Measurements from ENCODE around the gene CCL15. TPM values are rescaled to one million over a fixed set of nuclear protein-coding genes. Genes with fewer than 3 reads are reported as not detected.

CCL15 gene
- total RNA-seq, 1 donor from 2014 or later = 0.50 TPM

DNA sequence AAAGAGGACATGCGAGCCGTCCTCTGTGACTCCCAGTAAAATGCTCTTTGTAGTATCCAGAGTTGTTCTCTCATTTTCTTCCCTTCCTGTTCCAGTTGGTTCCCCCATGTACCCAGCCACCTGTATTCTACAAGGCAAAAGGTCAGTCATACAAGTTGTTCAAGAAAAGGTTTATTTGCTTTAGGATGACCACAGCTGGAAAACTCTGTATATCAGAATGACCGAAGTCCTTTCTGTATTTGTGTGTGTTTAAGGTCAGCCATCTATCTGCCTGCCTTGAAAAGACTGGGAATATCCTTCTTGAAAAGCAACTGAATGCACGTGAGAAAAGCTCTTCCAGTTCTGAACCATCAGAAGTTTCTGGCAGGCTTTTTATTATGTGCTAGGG, 28.4 kb downstream of the CCL15 start:
- DNase-seq (no peak), ATAC-seq (no peak)
- Histone ChIP-seq H3K27me3 (ENCODE audit: low read depth) (no peaks in the 10 kb centered on the region), H3K27ac (no peak overlapping the region), H3K9me3 (no peaks in the 10 kb centered on the region), H3K36me3 (no peaks in the 10 kb centered on the region), H3K4me3 (no peak overlapping the region), H3K4me1 (peaks cover 15% of the 10 kb centered on the region)
- intact Hi-C loops (cut with DNase I) = no loop called here
- TF ChIP-seq, protein P1, sequence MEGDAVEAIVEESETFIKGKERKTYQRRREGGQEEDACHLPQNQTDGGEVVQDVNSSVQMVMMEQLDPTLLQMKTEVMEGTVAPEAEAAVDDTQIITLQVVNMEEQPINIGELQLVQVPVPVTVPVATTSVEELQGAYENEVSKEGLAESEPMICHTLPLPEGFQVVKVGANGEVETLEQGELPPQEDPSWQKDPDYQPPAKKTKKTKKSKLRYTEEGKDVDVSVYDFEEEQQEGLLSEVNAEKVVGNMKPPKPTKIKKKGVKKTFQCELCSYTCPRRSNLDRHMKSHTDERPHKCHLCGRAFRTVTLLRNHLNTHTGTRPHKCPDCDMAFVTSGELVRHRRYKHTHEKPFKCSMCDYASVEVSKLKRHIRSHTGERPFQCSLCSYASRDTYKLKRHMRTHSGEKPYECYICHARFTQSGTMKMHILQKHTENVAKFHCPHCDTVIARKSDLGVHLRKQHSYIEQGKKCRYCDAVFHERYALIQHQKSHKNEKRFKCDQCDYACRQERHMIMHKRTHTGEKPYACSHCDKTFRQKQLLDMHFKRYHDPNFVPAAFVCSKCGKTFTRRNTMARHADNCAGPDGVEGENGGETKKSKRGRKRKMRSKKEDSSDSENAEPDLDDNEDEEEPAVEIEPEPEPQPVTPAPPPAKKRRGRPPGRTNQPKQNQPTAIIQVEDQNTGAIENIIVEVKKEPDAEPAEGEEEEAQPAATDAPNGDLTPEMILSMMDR (IDR thresholded peaks at IDR 0.05) = no peak

DNA sequence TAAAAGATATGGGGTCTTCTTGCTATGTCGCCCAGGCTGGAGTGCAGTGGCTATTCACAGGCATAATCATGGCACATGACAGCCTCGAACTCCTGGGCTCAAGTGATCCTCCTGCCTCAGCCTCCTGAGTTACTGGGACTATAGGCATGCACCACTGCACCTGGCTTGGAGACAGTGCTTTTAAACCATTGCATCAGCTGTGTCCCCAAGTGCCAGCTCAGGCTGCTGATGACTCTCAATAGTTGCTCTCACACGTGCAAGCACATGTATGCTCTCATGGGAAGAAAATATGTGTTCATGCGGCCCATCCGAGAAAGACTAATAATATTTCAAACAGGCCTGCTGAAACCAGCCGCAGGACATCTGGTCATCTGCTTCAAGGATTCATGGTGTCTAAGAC, 28.8 kb downstream of the CCL15 start:
- H3K9me3 ChIP-seq = no peaks in the 10 kb centered on the region
- no peaks in the 10 kb centered on the region for H3K27me3 ChIP-seq (ENCODE audit: low read depth)
- ATAC-seq = no peak
- H3K4me1 ChIP-seq = peaks cover 15% of the 10 kb centered on the region
- intact Hi-C loops (cut with DNase I) = no loop called here
- TF ChIP-seq, protein P1 (IDR thresholded peaks at IDR 0.05) = no peak
- no peak for DNase-seq
- no peaks in the 10 kb centered on the region for H3K36me3 ChIP-seq
- no peak overlapping the region for H3K4me3 ChIP-seq
- no peak overlapping the region for H3K27ac ChIP-seq

DNA sequence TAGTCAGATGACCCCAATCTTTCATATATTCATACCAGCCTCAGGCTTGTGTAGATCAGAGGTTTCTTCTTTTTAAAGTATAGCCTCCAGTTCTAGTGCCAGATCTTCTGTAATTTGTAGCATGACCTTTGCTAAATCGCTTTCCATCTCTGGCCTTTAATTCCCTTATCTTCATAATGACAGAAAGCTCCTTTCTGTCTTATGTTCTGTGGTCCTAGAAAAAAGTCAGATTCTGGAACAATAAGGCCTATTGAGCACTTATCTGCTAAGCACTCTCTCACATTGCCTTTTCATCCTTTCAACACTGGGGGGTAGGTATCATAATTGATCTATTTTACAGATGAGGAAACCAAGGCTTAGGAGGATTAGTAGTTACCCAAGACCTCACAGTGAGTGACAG, 29.3 kb downstream of the CCL15 start:
- Histone ChIP-seq H3K27me3 (ENCODE audit: low read depth) (no peaks in the 10 kb centered on the region), H3K9me3 (no peaks in the 10 kb centered on the region), H3K4me1 (peaks cover 15% of the 10 kb centered on the region), H3K36me3 (no peaks in the 10 kb centered on the region), H3K4me3 (no peak overlapping the region), H3K27ac (no peak overlapping the region)
- DNase-seq (no peak), ATAC-seq (no peak)
- intact Hi-C loops (cut with DNase I) = no loop called here
- TF ChIP-seq, protein P1 (IDR thresholded peaks at IDR 0.05) = no peak

DNA sequence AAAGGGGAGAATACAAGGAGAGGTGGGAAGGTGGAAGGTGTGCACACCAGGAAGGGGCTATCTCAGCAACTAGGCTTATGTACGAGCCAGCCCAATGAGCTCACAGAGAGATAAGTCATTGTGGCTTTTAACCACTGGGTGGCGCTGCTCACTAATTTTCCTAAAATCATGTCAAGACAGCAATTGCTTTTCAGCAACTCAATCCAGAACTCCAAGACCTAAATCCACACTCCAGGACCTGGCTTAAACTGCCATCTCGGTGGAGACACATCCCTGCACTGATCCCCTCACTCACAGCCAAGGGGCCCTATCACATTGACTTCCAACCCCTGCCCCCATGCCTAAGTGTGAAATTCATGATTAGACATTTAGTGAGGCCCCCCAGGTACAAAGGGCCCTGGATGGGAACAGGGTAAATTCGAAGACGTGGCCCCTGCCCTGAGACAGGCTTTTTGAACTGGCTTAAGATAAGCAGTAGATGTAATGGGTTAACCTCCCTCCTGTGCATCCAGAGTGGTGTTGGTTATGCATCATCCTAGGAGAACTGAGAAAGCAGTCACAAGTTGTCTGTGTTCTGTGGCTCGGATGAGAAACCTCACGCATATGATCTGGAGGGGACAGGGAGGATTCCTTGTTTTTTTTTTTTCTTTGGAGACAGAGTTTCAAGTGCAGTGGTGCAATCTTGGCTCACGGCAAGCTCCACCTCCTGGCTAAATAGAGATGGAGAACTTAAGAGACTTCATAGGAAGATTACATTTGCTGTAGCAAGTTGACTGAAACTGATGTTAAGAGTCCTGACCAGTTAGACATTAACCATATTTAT, 31.6 kb downstream of the CCL15 start:
- Histone ChIP-seq H3K4me3 (no peak overlapping the region), H3K27ac (no peak overlapping the region), H3K4me1 (peaks cover 15% of the 10 kb centered on the region), H3K36me3 (no peaks in the 10 kb centered on the region), H3K27me3 (ENCODE audit: low read depth) (no peaks in the 10 kb centered on the region), H3K9me3 (no peaks in the 10 kb centered on the region)
- DNase-seq (peak; percentile 59), ATAC-seq (peak; percentile 77 to 88)
- TF ChIP-seq, protein P1 (IDR thresholded peaks at IDR 0.05) = peak; percentile 86
- intact Hi-C loops (cut with DNase I) = loop anchor here (10.0 kb wide), 1 partner anchor 175 kb away; no protein-coding TSS in a partner anchor

DNA sequence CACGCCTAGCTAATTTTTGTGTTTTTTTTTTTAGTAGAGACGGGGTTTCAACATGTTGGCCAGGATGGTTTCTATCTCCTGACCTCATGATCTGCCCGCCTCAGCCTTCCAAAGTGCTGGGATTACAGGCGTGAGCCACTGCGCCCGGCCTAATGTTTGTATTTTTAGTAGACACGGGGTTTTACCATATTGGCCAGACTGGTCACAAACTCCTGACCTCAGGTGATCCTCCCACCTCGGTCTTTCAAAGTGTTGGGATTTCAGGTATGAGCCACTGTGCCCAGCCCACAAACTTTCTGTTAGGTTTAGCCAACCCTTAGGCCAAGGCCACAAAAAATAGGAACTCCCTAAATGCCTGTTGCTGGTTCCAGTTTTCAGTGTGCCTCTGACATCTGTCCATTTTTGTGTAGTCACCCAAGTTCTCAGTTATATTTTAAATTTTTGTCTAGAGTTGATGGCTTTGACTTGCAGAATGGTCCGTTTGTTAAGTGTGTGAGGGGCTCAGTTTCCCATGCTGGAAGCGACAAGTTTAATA, 32.8 kb downstream of the CCL15 start:
- H3K27me3 ChIP-seq (ENCODE audit: low read depth) = no peaks in the 10 kb centered on the region
- DNase-seq (no peak), ATAC-seq (no peak)
- no peaks in the 10 kb centered on the region for H3K9me3 ChIP-seq
- H3K27ac ChIP-seq = no peak overlapping the region
- TF ChIP-seq, protein P1 (IDR thresholded peaks at IDR 0.05) = no peak
- intact Hi-C loops (cut with DNase I) = loop anchor here (10.0 kb wide), 1 partner anchor 176 kb away; no protein-coding TSS in a partner anchor
- H3K36me3 ChIP-seq = no peaks in the 10 kb centered on the region
- no peak overlapping the region for H3K4me3 ChIP-seq
- H3K4me1 ChIP-seq = peaks cover 12% of the 10 kb centered on the region
